CD4-positive, alpha-beta T cell treated with Interleukin-15 for 4 hours (primary cell): ENCODE results near the gene SLC38A10.
A peak's percentile ranks its signal among the peaks of the same experiment; 100 is the strongest.

Experiments
- DNase-seq: peaks from one replicate; pipeline ENCODE4 v3.0.0-alpha.2; 2020; ENCODE audit warnings: low spot score

The SLC38A10 gene

GRCh38 chr17:81331527-81332043, 36.5 kb upstream of the SLC38A10 start:
- DNase-seq, result no peak

GRCh38 chr17:81330884-81331245, 35.8 kb upstream of the SLC38A10 start:
- no peak for DNase-seq

GRCh38 chr17:81329927-81330883, 35.1 kb upstream of the SLC38A10 start:
- no peak for DNase-seq

- DNase-seq, result no peak
Observed at GRCh38 chr17:81328978-81329926, 34.1 kb upstream of the SLC38A10 start.

- no peak for DNase-seq
Observed at GRCh38 chr17:81328489-81328888, 33.4 kb upstream of the SLC38A10 start.

- no peak for DNase-seq
Observed at GRCh38 chr17:81325714-81326358, 30.7 kb upstream of the SLC38A10 start.

- DNase-seq, result no peak
Observed at GRCh38 chr17:81324851-81325713, 30.0 kb upstream of the SLC38A10 start.

- DNase-seq, result no peak
Observed at GRCh38 chr17:81324177-81324850, 29.2 kb upstream of the SLC38A10 start.

GRCh38 chr17:81323411-81323868, 28.3 kb upstream of the SLC38A10 start:
- no peak for DNase-seq

GRCh38 chr17:81323083-81323369, 27.9 kb upstream of the SLC38A10 start:
- DNase-seq, result no peak

GRCh38 chr17:81322271-81323082, 27.4 kb upstream of the SLC38A10 start:
- DNase-seq, result peak; percentile 25

GRCh38 chr17:81317961-81318605, 23.0 kb upstream of the SLC38A10 start:
- DNase-seq, result no peak

- DNase-seq, result no peak
Observed at GRCh38 chr17:81317530-81317821, 22.4 kb upstream of the SLC38A10 start.

- DNase-seq, result no peak
Observed at GRCh38 chr17:81315885-81316391, 20.8 kb upstream of the SLC38A10 start.

- no peak for DNase-seq
Observed at GRCh38 chr17:81315129-81315884, 20.2 kb upstream of the SLC38A10 start.

GRCh38 chr17:81314398-81315081, 19.4 kb upstream of the SLC38A10 start:
- no peak for DNase-seq

GRCh38 chr17:81313776-81314397, 18.8 kb upstream of the SLC38A10 start:
- DNase-seq, result no peak
